GM19240 (cell line): Measurements from ENCODE around the gene PLOD1.

Experiments
- DNase-seq: peaks from one replicate; pipeline ENCODE4 v3.0.0; 2011; ENCODE audit warnings: low spot score; ENCODE audit not compliant: insufficient read length

Gene PLOD1

GRCh38 chr1:11978301-11978700, 43.8 kb downstream of the PLOD1 start:
- DNase-seq, result no peak

- DNase-seq, result no peak
Measured at GRCh38 chr1:11979028-11979850, 44.7 kb downstream of the PLOD1 start.

DNA sequence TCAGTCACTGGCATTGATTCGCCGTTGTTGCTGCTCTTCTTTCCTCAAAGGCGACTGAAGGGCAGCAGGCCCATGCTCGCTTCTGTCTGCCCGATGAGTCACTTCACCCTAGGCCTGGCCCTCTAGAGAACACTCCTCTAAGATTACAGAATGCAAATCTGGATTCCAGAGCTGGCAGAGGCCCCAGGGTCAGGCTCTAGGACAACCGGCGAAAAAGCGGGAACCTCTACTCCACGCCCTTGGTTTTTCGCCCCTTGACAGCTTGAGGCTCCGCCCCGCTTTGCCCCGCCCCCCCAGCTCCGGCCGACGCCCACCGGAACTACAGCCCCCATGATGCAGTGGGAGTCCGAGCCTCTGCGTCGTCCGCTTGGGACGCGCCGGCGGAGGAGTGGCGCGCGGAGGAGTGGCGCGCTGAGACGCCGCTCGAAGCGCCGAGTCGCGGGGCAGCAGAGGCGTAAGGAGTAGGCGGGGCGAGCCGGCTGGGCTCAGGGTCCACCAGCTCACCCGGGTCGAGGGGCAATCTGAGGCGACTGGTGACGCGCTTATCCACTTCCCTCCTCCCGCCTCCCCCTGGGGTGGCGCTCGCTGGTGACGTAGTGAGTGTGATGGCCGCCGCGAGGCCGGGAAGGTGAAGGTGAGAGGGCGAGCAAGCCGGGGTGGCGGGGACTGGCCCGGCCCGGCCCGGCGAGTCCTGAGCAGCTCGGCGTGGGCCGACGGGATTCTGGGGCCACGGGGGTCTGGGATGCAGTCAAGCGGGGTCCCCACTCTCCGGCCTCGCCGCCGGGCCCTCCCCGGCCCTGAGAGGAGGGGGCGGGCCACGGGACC, 45.5 kb downstream of the PLOD1 start, which contains the start of gene MFN2:
MFN2 (plus strand) TSS at position 594 of the 825 bp plus-strand sequence. CDS start 8,725 bp downstream, outside the sequence.
- peak; percentile 93 for DNase-seq

GRCh38 chr1:11980676-11980972, 46.1 kb downstream of the PLOD1 start:
- no peak for DNase-seq

DNA sequence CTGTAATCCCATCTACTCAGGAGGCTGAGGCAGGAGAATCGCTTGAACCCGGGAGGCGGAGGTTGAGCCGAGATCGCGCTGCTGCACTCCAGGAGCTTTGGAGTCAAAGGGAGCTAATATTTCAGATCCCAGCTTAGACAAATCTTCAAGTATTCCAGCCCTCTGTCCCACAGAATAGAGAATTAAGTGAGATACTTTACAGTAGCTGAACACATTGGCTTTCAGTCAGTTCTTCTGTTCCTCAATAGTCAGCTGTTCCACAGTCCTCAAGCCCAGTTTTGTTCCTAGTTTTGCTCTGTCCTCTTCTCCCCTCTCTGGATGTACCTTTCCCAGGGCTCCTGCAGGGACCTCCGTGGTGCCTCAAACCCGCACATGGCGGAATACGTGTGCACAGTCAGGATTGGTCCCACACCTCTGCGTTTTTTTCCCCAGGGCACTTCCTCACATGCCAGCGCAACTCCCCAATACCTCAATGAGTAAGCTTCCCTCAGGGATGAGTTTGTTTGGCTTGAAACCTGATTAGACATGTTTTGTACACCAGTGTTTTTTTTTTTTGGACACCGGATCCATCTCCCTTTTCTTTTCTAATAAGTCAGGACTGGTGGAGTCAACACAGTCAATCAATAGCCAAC, 47.0 kb downstream of the PLOD1 start:
- no peak for DNase-seq

DNA sequence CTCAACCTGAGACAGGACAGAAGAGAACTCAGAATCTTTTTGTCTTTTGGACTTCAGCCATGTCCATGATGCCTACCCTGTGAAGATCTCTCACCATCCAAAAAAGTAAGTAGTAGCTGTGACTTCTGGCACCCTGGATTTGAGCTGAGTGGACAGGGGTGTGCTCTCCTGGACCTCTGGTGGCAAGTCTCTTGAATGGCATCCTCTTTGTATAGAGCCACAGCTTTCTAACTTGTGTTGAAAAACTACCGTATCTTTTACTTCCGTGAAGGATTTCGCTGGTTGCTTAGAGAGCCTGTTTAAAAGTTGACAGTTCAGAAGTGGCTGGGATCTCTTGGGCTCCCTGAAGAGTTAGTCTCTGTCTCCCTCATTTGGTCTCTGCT, 47.5 kb downstream of the PLOD1 start:
- DNase-seq, result no peak

GRCh38 chr1:11984121-11984520, 49.6 kb downstream of the PLOD1 start:
- DNase-seq, result no peak

DNA sequence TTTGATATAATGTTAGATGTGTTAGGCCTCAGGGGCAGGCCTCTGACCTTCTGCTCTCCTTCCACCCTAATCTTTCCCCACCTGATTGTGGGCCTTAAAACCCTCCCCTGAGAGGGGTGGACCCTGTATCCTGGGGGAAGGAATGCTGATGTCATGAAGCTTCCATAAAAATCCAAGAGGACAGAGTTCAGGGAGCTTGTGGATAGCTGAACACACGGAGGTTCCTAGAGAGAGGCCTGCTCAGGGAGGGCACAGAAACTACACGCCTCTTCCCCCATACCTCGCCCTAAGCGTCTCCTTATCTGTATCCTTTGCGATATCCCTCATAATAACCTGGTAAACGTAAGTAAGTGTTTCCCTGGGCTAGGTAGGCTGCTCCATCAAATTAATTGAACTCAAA, 50.1 kb downstream of the PLOD1 start:
- no peak for DNase-seq

GRCh38 chr1:11985171-11985570, 50.7 kb downstream of the PLOD1 start:
- no peak for DNase-seq

DNA sequence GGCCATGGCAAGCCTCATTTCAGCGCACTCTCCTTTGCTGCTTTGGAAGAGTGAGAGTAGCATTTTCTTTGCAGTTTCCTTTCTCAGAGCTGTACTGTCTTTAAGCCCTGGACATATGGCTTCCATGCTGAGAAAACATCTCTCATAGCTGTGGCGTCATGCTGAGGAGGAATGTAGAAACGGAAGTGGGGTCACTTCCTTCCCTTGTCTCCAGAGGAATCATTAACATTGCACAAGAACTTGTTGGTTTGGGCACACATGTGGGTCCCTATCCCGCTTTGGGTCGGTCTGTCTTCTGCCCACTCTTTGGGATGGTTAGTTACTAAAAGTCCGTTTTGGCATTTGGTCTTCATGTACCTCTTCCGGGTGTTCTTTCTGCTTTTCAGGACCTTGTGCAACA, 51.3 kb downstream of the PLOD1 start:
- no peak for DNase-seq

- DNase-seq, result no peak
Measured at GRCh38 chr1:11989669-11990068, 55.2 kb downstream of the PLOD1 start.

DNA sequence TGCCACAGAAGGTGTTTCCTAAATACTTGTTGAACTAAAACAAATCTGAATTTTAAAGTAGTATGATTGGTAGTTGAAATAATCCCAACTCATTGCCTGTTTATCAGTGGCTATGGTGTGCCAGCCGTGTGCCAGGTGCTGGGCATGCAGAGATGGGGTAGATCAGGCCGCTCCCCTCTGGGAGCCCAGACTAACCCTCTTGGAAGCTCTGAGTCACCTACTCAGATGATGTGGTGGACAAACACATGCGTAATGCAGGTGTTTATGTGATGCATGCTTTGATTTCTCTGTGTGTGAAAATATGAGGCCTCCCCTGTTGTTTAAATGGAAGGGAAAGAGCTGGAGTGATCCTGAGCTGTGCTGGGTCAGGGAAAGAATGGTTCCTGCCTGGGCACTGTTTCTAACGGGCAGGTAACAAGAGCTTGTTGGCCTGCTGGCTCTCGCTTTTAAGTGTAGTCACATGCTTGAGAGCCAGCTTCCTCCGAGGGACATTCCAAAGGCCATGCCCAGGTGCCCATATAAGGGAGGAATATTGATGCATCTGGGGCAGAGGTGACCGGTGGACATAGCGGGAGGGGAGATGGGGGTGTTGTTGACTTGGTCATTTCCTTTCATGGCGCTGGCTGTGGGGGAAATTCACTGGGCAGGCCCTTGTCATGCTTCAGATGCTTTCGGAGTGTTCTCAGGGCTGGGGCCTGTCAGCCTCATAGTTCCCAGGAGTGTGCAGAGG, 56.0 kb downstream of the PLOD1 start:
- no peak for DNase-seq

- no peak for DNase-seq
Measured at GRCh38 chr1:11991969-11992676, 57.6 kb downstream of the PLOD1 start.

DNA sequence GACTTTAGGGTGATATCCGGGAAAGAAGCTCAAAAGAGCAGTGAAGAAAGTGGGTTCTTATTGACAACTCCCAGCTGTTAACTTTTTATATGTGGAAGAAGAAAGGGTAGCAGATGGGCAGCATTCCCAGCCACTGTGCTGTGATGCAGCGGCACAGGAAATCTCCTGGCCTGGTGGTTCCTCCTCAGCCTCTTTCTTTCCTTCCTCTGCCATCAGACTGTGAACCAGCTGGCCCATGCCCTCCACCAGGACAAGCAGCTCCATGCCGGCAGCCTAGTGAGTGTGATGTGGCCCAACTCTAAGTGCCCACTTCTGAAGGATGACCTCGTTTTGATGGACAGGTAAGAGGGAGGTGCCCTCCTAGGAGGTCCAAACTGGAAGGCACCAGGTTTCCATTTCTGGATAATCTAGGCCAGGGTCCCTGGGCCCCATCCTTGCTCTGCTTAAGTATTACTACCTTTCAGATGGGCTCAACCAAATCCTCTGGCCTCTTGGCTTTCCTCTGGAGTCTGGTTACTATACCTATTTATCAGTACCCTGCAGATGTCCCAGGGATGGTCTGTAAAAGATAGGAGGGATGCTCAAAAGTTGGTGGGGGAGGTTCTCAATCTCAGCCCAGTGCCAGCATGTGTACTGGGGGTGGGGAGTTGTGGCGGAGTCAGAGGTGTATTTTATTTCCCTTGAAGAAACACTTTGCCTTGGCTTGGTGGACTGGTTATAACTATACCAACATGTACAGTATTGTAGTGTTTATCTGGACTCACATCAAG, 62.7 kb downstream of the PLOD1 start:
- DNase-seq, result no peak

GRCh38 chr1:11998636-11999035, 64.1 kb downstream of the PLOD1 start:
- DNase-seq, result no peak

GRCh38 chr1:11999236-11999635, 64.7 kb downstream of the PLOD1 start:
- no peak for DNase-seq

DNA sequence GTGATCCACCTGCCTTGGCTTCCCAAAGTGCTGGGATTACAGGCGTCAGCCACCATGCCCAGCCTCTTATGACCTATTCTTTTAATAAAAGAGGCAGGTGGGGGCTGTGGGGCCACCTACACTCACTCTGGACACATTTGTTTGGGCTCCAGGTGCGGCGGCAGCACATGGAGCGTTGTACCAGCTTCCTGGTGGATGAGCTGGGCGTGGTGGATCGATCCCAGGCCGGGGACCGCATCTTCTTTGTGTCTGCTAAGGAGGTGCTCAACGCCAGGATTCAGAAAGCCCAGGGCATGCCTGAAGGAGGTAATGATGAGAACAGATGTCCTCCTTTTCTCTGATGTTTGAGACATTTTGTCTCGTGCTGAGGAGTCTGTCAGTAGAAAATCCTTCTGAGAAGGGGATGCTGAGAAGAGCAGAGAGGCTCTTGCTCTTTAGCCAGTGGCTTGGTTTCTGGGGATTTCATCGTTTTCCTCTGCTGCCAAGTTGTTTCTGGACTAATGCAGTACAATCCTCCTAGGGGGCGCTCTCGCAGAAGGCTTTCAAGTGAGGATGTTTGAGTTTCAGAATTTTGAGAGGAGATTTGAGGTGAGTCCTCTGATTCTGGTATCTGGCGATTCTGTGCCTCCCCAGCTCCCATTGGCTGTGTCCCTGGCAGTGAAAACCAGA, 66.9 kb downstream of the PLOD1 start:
- no peak for DNase-seq

GRCh38 chr1:12001996-12002493, 67.5 kb downstream of the PLOD1 start:
- DNase-seq, result no peak

DNA sequence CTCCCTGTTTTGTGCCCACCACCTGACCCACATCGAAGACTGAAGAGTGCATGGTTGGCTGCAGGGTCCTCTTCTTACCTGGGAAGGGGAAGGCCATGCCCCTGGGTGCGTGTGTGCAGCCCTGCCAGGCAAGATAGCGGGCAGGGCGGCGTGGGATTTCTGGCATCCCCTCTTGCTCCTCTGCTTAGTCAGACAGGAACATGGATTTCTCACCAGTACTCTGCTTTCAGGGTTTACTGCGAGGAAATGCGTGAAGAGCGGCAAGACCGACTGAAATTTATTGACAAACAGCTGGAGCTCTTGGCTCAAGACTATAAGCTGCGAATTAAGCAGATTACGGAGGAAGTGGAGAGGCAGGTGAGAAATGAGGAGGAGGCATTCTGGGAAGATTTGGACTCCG, 69.2 kb downstream of the PLOD1 start:
- DNase-seq, result no peak
